Hematopoietic multipotent progenitor cell treated with erythropoietin and hydrocortisone succinate and interleukin-3 and kit ligand, for 8 days (in vitro differentiated cells): Measurements from ENCODE around the gene SF3B1.
"Not testable (repeated sequence)": the region's sequence is repeated elsewhere in the genome, so short reads cannot be mapped to it uniquely, and the experiment has no call there.

ENCODE experiments used
- DNase-seq: peaks from one replicate; pipeline ENCODE4 v3.0.0-alpha.2; 2015

The SF3B1 gene

DNA sequence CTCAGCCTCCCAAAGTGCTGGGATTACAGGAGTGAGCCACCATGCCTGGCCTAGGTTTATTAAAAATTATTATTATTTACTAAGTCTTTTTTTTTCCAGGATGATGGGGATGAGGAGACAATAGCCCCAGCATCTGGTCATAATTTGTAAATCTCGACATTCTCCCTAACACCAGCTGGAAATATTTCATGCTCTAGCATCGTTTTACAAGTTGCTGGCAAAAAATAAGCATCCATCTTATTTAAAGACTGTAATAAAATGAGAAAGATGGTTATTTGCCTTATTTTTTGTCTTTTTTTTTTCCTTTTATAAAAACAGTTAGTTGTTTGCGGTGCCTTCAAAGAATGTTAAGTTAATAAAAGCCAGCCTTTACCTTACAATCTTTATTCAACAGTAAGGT lies 56.7 kb downstream of the SF3B1 start:
- no peak for DNase-seq

DNA sequence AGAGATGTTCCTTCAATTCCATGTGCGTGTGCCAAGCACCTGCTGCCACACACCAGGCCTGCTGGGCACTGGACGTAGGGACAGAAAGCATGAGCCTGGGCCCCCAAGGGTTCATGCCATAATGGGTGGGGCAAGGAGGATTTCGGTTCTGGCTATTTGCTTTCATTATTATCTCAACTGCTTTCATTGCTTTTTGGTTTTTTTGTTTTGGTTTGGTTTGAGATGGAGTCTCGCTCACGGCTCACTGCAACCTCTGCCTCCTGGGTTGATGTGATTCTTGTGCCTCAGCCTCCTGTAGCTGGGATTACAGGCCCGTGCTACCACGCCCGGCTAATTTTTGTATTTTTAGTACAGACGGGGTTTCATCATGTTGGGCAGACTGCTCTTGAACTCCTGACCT lies 57.2 kb downstream of the SF3B1 start:
- no peak for DNase-seq

DNA sequence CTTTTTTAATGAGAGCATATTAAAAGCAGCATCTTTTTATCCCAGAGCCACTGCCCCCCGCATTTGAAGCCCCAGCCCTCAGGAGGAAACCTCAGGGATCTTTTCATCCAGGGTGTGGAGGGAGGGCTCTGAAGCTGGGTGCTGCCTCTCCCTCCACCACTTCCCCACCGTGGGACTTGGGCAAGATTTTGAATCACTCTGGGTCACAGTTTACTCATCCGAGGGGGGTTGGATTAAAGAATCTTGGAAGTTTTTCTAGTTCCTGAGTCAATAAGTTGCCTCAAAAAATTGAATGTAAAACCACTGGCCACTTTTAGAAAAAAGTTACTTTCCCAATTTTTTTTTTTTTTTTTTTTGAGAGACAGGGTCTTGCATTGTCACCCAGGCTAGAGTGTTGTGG lies 62.2 kb downstream of the SF3B1 start:
- no peak for DNase-seq

DNA sequence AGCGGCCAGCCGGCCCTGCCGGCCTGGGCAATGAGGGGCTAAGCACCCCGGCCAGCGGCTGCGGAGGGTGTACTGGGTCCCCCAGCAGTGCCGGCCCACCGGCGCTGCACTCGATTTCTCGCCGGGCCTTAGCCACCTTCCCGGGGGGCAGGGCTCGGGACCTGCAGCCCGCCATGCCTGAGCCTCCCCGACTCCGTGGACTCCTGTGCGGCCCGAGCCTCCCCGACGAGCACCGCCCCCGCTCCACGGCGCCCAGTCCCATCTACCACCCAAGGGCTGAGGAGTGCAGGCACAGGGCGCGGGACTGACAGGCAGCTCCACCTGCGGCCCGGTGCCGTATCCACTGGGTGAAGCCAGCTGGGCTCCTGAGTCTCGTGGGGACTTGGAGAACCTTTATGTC lies 64.2 kb downstream of the SF3B1 start:
- DNase-seq, result not testable (repeated sequence)

DNA sequence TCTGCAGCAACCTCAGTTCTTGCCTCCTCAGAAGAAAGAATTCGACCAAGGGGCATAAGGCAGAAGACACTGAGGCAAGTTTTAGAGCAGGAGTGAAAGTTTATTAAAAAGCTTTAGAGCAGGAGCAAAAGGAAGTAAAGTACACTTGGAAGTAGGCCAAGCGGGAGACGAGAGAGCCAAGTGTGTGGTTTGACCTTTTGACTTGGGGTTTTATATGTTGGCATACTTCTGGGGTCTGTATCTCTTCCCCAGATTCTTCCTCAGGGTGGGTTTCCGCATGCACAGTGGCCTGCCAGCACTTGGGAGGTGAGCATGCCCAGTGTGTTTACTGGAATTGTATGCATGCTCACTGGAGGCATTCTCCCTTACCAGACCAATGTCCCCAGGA lies 64.9 kb downstream of the SF3B1 start:
- DNase-seq, result no peak

DNA sequence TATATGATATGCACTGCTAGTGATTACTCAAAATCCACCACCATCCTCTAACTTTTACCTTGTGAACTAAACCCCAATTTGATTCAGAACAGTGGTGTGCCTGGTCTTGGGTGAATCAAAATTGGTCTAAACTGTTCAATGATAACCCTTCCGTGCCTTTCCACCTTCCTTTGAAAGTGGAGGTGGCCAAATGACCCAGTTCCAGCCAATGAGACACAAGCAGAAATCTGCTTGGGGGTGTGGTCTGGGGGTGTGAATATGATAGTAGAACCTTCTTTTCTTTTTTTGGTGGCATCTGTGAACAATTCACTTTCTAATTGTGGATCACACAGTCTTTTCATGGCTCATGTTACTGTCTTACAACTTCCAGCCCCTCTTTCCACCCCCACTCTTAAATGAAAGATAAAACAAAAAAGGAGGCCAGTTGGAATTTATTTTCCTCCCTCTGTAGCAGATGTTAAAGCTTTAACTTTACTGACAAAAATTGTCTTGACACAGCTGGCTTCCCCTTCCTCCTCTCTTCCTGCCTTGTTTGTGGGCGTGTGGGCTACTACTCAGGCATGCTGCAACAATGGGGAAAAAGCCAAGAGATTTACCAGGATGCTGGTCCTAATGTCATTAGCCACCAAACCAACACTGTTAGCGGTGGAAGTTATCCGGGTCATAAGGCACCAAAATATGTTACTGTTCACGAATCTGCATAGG lies 65.4 kb downstream of the SF3B1 start:
- DNase-seq, result no peak

DNA sequence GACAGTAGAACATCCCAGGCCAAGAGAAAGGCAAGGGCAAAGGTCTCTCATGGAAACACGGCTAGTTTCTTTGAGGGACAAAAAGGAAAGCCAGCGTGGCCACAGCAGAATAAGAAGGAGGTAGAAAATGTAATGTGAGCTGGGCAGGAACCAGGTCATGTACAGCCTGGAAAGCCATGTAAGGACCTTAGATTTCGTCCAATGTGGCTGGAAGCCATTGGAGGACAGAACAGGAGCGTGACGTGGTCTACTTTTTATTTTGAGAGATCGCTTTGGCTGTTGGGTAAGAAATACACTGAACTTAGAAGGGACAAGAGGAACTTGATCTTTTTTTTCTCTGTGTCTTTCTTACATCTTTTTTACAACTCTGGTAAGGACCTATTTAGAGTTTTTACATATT lies 66.4 kb downstream of the SF3B1 start:
- DNase-seq, result no peak

DNA sequence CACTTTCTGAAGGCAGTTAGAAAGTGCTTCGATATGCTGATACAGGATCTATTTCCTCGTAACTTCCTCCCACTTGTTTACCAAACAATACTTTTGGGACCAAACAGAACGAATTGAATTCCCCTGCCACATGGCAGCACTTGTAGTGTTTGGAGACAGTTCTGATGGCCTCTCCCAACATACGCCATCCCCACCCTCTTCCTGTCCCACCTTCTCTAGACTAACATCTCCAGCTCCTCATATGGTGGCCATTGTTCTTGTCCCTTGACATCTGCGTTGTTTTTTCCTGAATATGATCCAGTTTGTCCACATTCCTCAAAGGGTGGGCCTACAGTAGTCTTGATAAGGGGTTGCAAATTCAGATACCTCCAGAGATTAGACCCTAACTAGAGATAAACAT lies 70.8 kb downstream of the SF3B1 start:
- DNase-seq, result no peak

DNA sequence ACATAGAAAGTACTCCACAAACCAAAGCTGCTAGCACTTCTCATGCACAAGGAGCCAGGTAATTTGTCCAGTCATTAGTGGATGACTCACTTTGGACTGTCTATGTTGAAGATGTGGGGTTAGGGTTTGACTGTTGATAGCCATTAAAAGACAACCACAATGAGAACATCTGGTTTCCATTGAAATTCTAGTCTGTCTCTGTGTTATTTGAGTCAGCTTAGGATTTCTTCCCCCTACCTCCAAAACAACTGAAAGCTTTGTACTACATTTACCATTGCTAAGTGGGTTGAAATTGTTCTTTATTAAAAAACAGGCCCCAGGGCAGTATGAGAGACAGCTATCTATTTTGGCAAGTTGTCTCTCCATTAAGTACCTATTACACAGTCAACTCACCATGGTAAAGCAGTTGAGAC lies 74.1 kb downstream of the SF3B1 start:
- no peak for DNase-seq

DNA sequence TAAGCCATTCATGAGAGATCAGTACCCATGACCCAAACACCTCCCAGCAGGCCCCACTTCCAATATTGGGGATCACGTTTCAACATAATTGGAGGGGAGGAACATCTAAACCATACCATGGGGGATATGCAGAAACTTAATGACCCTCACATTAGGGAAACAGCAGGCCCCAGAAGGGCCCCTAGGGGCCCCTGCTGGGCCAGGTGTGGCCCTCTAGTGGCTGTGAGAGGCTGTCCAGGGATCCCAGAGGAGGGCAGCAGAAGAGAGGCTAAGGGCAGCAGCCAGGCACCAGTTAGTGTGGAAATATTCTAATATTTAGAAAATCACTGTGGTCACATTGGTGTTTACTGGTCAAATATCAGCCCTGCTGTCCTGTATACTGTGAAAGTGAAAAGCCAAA lies 75.0 kb downstream of the SF3B1 start:
- no peak for DNase-seq

DNA sequence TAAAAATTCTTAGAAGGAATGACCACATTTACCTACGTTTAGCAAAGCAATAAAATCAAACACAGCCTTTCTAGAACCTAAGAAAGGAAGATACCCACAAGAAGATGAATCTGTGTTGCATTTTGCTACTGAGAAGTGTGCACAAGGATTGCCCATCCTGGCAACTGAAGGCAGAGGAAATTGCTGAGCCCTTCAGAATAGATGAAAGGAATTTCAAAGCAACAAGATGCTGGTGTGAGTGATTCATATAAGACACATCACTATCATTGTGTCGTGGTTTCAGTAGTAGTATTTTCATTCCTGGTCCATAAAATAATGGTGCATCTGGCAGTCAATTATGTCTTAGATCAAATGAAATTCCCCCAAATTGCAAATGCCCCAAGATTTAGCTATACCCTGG lies 75.9 kb downstream of the SF3B1 start:
- DNase-seq, result no peak

DNA sequence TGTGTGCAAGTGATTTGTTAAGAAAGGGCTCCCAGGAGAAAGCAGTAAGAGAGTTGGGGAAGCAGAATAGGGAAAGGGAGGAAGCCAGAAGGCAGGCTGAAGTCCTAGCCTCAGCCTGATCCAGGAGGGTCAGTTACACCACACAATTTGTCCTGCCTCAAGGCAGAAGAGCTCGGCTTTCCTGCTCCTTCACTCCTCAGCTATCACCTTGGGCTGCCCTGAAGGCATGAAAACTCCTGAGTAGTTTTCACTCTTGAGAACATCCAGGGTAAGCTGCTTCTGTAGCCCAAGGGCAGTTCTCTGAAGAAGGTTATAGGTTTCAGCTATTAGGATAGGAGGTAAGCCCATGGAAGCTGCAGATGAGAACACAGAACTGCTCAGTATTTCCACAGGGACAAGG lies 76.8 kb downstream of the SF3B1 start:
- DNase-seq, result no peak

DNA sequence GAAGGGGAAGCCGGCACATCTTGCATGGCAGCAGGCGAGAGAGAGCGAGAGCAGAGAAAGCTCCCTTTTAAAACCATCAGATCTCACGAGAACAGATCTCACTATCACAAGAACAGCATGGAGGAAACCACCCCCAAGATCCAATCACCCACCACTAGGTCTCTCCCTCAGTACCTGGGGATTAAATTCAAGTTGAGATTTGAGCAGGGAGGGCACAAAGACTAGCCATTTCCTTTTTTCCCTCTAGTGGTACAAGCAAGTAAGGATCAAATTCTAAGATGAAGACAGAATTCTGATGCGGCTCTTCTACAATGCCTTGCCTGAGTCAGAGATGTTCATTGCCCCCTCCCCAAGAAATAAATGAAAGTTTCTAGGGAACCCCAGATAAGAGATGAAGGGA lies 78.7 kb downstream of the SF3B1 start:
- no peak for DNase-seq

DNA sequence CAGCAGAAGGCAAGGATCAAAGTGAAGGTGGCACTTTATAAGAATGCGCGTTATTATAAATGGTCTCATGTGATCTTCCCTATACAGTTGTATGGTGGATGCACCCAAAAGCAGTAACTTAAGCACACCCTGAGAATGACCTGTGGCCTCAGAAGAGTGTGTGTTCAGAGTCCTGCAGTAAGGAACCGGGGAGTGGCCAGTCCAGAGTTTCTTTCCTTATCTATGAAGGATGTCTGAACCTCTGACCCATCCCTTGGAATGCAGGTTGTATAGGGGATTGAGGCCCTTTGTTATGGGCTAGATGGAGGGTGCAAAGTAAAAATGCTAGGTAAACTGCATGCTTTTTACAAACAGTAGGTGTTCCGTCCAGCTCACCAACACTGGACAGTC lies 80.7 kb downstream of the SF3B1 start:
- DNase-seq, result no peak

DNA sequence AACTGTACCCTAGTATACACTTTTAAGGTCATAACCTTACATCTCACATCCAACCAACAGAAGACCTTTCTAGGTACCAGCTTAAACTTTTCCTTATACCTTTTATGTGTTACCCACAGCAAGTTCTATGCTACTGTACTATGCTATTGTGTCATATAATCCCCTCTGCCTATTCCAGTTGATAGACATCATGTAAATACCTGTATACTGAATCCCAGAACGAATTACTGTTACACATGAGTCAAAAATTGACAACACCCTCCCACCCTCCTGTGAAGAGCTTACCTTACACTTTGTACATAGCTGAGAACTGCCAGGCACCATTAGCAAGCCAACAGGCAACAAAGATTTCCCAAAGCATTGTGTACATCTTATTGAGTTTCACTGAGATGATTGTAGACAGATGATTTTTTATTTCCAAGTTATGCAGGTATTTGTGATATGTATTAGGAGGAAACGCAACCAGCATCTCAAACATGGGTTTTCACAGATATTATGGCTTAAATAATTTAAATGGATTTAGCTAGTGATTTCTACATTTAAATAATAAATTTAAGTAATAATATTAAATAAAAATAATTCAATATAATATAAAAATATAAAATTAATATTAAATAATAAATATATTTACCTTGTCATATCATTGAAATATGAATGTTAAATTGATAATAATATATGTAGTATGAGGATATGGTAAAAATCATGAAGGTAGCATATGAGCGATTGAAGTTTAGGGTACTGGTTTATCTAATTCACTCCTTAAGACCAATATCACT lies 81.2 kb downstream of the SF3B1 start:
- DNase-seq, result no peak

DNA sequence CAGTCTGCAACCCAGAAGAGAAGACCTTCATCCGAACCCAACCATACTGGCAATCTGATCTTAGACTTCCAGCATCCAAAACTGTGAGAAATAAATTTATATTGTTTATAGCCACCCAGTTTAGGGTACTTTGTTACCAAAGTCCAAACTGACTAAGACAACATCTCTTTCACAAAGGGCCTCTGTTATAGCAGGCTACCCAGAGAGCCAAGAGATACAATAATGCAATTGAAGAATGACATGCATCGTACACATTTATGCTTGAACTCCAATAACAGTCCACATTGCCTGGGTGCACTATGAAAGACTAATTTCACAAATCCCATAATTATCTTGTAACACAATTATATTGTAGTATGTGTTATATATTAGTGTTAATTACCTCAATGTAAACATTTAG lies 85.1 kb downstream of the SF3B1 start:
- DNase-seq, result no peak

DNA sequence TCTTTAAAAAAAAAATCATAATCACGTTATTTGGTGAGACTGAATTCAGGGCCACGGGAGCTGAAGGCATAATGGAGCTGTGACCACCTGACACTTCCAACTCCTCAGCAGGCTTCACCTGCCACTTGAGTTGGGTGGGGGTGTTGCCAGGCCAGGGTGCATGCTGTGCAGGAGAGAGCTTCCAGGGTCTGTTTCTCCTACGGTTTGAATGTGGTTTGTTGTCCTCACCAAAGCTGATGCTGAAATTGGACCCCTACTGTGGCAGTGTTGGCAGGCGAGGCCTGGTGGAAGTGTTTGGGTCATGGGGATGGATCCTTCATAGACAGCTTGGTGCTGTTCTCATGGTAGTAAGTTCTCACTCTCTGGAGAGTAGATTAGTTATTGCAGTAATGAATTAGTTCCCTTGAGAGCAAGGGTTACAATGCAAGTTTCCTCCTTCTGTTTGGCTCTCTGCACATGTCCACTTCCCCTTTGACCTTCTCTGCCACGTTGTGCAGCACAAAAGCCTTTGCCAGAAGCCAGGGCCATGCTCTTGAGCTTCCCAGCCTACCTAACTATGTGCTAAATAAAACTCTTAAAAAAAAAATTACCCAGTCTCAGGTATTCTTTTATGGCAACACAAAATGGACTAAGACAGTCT lies 86.0 kb downstream of the SF3B1 start:
- DNase-seq, result no peak

DNA sequence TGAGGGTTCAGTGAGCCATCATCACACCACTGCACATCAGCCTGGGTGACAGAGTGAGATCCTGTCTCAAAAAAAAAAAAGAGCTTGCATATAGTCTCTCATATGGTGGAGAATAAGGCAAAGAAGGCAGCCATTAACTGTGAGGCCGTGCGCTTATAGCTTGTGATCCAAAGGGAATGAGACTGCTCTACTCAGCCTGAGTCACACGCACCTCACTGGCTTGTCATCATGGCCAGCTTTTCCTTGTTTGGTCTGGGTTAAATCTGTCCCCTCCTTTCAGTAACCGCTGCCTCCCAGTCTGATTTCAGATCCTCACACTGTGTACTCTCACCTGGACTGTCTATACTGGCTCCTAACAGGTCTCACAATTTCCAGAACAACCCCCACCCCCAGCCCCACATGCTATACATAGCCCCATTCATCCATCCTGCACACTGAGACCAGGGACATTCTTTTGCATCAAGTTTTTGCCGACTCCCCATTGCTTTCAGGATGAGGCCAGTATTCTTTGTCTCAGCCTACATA lies 88.9 kb downstream of the SF3B1 start:
- no peak for DNase-seq

DNA sequence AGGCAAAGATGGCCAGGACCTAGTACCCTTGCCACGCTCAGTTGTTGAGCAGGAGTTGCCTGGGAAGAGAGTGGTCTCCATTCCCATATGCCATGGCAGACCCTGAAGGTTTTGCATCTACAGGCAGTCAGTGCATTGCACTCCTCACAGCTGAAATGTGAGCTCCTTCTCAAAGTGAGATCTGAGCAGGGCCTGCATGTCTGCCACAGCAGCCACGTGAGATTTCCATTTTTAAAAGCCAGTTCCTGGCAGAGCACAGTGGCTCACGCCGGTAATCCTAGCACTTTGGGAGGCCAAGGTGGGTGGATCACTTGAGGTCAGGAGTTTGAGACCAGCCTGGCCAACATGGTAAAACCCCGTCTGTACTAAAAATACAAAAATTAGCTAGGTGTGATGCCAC lies 90.9 kb downstream of the SF3B1 start:
- DNase-seq, result not testable (repeated sequence)

DNA sequence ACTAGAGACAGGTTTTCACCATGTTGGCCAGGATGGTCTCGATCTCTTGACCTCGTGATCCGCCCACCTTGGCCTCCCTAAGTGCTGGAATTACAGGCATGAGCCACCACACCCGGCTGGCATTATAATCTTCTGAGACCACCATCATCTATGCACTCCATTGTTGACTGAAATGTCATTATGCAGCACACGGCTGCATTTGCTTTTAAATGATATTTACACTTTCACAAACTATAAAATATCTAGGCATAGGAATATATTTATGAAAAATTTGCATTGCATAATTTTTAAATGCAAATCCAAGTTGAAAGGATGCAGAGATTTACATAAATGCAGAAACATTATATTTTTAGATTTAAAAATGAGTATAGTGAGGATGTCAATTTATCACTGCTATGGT lies 94.2 kb downstream of the SF3B1 start:
- no peak for DNase-seq
